Activated CD4-positive, alpha-beta T cell treated with anti-CD3 and anti-CD28 coated beads, Interleukin-2, amount 50 U/mL, for 24 hours (primary cell): Measurements from ENCODE around the gene SH2B3.

ENCODE experiments used
- DNase-seq, 2 donors: peaks; one replicate each; pipeline ENCODE4 v3.0.0-alpha.2; 2020; ENCODE audit warnings: low read depth in 1 of 2, low spot score in 1 of 2

Gene SH2B3

GRCh38 chr12:111443586-111443985, 37.9 kb downstream of the SH2B3 start:
- no peak for DNase-seq

- no peak for DNase-seq
Measured at GRCh38 chr12:111444314-111444924, 38.7 kb downstream of the SH2B3 start.

- peak; percentile 63 to 85 for DNase-seq
Measured at GRCh38 chr12:111444925-111445725, 39.4 kb downstream of the SH2B3 start.

GRCh38 chr12:111445726-111446581, 40.2 kb downstream of the SH2B3 start:
- no peak for DNase-seq

GRCh38 chr12:111446631-111447570, 41.2 kb downstream of the SH2B3 start:
- DNase-seq: no peak

GRCh38 chr12:111447571-111448265, 42.0 kb downstream of the SH2B3 start:
- no peak for DNase-seq

- no peak for DNase-seq
Measured at GRCh38 chr12:111448266-111448830, 42.6 kb downstream of the SH2B3 start.

- no peak for DNase-seq
Measured at GRCh38 chr12:111448846-111449790, 43.4 kb downstream of the SH2B3 start.

GRCh38 chr12:111450676-111451075, 45.0 kb downstream of the SH2B3 start:
- no peak for DNase-seq

- DNase-seq: no peak
Measured at GRCh38 chr12:111451232-111451631, 45.5 kb downstream of the SH2B3 start.

GRCh38 chr12:111451649-111452129, 46.0 kb downstream of the SH2B3 start:
- DNase-seq: no peak

GRCh38 chr12:111453071-111453989, 47.6 kb downstream of the SH2B3 start:
- DNase-seq: no peak

- no peak for DNase-seq
Measured at GRCh38 chr12:111454311-111454710, 48.6 kb downstream of the SH2B3 start.

- no peak for DNase-seq
Measured at GRCh38 chr12:111454716-111455447, 49.2 kb downstream of the SH2B3 start.

GRCh38 chr12:111455448-111456320, 50.0 kb downstream of the SH2B3 start:
- DNase-seq: no peak

GRCh38 chr12:111457071-111457470, 51.3 kb downstream of the SH2B3 start:
- DNase-seq: no peak
